ENCODE data around the gene C6orf62. TPM values are rescaled to one million over a fixed set of nuclear protein-coding genes. Genes with fewer than 3 reads are reported as not detected.

The C6orf62 gene
- total and polyA plus RNA-seq, 2 experiments from 2014 or later = 66.7 to 79.9 TPM

- TF ChIP-seq, protein P1, sequence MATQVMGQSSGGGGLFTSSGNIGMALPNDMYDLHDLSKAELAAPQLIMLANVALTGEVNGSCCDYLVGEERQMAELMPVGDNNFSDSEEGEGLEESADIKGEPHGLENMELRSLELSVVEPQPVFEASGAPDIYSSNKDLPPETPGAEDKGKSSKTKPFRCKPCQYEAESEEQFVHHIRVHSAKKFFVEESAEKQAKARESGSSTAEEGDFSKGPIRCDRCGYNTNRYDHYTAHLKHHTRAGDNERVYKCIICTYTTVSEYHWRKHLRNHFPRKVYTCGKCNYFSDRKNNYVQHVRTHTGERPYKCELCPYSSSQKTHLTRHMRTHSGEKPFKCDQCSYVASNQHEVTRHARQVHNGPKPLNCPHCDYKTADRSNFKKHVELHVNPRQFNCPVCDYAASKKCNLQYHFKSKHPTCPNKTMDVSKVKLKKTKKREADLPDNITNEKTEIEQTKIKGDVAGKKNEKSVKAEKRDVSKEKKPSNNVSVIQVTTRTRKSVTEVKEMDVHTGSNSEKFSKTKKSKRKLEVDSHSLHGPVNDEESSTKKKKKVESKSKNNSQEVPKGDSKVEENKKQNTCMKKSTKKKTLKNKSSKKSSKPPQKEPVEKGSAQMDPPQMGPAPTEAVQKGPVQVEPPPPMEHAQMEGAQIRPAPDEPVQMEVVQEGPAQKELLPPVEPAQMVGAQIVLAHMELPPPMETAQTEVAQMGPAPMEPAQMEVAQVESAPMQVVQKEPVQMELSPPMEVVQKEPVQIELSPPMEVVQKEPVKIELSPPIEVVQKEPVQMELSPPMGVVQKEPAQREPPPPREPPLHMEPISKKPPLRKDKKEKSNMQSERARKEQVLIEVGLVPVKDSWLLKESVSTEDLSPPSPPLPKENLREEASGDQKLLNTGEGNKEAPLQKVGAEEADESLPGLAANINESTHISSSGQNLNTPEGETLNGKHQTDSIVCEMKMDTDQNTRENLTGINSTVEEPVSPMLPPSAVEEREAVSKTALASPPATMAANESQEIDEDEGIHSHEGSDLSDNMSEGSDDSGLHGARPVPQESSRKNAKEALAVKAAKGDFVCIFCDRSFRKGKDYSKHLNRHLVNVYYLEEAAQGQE (IDR thresholded peaks at IDR 0.05; ENCODE audit: unreplicated experiment) = no peak
- TF ChIP-seq EZH2phosphoT487 (IDR thresholded peaks at IDR 0.05; ENCODE audit: unreplicated experiment) = no peak
These were observed 52.1 kb downstream of the C6orf62 start, which contains the start of the genes ACOT13 and TDP2 (continued) for GRCh38 chr6:24666641-24667377.

DNA sequence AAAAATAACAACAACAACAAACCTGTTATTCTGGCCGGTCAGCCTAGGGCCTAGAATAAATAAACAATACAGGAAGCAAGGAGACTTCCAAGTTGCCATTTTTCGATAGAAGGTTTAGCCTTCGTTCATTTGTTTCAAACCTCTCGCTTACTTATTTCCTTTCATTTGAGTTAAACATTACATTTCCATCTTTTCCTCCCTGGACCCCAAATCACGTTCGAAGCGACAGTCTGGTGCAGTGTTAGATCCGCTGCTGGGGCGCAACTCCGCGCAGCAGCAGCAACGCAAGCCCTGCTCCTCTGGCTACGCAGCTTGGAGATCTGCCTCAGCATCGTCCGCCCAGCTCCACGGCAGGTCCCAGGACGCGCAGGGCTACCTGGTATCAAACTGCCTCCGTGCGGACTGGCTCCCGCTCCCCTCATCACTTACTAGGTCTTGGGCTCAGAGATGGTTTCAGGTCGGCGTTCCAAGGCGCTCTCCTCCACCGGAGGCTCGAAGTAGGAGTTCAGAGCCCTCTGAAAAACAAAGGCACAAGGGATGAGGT is 52.8 kb downstream of the C6orf62 start:
- no peak for DNase-seq (ENCODE audit: low spot score)
- peaks cover 86% of the 10 kb centered on the region for H3K36me3 Mint-ChIP-seq (ENCODE audit: low read depth)

More for the DNA sequence above, 52.8 kb downstream of the C6orf62 start:
- H3K9me2 ChIP-seq (ENCODE audit: insufficient read depth) = no peaks in the 10 kb centered on the region
- Mint-ChIP-seq H3K27ac (peak overlapping the region; percentile 99), H3K9me3 (peaks cover 43% of the 10 kb centered on the region), H3K4me3 (peak overlapping the region; percentile 94), H3K4me1 (peaks cover 23% of the 10 kb centered on the region), H3K27me3 (ENCODE audit: insufficient read depth, low read depth, poor library complexity) (peaks cover 16% of the 10 kb centered on the region)
- H2AFZ ChIP-seq = peak overlapping the region; percentile 95
- H3K4me3 ChIP-seq = peak overlapping the region; percentile 97
- H3K79me2 ChIP-seq (replicated peaks; ENCODE audit: insufficient read depth) = peaks cover 69% of the 10 kb centered on the region
- ATAC-seq = peak; percentile 63
- peak overlapping the region; percentile 91 for H3K4me2 ChIP-seq
- TF ChIP-seq NANOG (IDR thresholded peaks at IDR 0.05; ENCODE audit: borderline replicate concordance) = no peak
- no peak for TF ChIP-seq POLR2AphosphoS5 (IDR thresholded peaks at IDR 0.05; ENCODE audit: low read depth)
- TF ChIP-seq JUNB (IDR thresholded peaks at IDR 0.05; ENCODE audit: unreplicated experiment) = no peak
- TF ChIP-seq CREB1 (CRISPR knock-in tag; IDR thresholded peaks at IDR 0.05; ENCODE audit: low read depth) = no peak
- no peak for TF ChIP-seq ZNF114 (CRISPR knock-in tag; IDR thresholded peaks at IDR 0.05)
- TF ChIP-seq, protein P1 (IDR thresholded peaks at IDR 0.05; ENCODE audit: unreplicated experiment) = peak; percentile 28
- TF ChIP-seq ETS1 (IDR thresholded peaks at IDR 0.05) = no peak
- TF ChIP-seq EZH2 (IDR thresholded peaks at IDR 0.05; ENCODE audit: low read depth, unreplicated experiment) = no peak
- peak overlapping the region; percentile 97 for H3K27ac ChIP-seq (ENCODE audit: low read depth)
- no peaks in the 10 kb centered on the region for H4K20me1 ChIP-seq (replicated peaks; ENCODE audit: insufficient read depth)
- H3K4me1 ChIP-seq (ENCODE audit: insufficient read depth) = 0 out of 2 replicates have a peak, but pooled peaks cover 12% of the 10 kb centered on the region
- peaks cover 24% of the 10 kb centered on the region for H3K36me3 ChIP-seq (ENCODE audit: insufficient read depth)
- H3K27me3 ChIP-seq (ENCODE audit: insufficient read depth) = no peaks in the 10 kb centered on the region
- H3F3A ChIP-seq (replicated peaks; ENCODE audit: low read depth) = no peaks in the 10 kb centered on the region
